ENCODE measurements around the gene NNT.

Gene NNT

DNA sequence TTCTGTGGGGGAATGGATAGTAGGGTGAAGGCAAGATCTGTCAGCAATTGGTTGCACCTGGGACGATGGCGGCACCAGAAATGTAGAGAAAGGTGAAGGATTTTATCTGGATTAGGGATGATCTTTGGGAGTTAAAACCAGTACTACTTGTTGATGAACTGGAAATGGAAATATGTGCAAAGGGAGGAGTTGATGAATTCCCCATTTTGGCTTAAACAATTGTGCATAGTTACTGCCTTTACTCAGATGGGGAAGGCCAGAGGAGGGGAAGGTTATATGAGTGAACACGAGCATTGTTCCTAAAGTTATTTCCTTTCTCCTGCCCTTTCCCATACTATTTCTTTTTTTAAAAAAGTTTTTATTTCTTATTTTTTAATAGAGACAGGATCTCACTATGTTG, 19.1 kb downstream of the NNT start:
- Histone ChIP-seq H4K20me1 (ENCODE audit: insufficient read depth) (no peaks in the 10 kb centered on the region), H3K4me3 (IDR thresholded peaks at IDR 0.05; ENCODE audit: insufficient read depth, low read depth, low read length) (no peak overlapping the region), H3K36me3 (ENCODE audit: insufficient read depth) (no peaks in the 10 kb centered on the region), H3K4me1 (ENCODE audit: low read depth, poor library complexity, severe bottlenecking) (no peaks in the 10 kb centered on the region), H3K27ac (no peak overlapping the region), H3K79me2 (ENCODE audit: insufficient read depth, low read depth) (no peaks in the 10 kb centered on the region), H2AFZ (ENCODE audit: low read depth) (no peak overlapping the region), H3K27me3 (ENCODE audit: insufficient read depth, low read depth) (no peaks in the 10 kb centered on the region), H3K4me2 (no peak overlapping the region), H3K9ac (no peak overlapping the region)
- TF ChIP-seq, protein P1, sequence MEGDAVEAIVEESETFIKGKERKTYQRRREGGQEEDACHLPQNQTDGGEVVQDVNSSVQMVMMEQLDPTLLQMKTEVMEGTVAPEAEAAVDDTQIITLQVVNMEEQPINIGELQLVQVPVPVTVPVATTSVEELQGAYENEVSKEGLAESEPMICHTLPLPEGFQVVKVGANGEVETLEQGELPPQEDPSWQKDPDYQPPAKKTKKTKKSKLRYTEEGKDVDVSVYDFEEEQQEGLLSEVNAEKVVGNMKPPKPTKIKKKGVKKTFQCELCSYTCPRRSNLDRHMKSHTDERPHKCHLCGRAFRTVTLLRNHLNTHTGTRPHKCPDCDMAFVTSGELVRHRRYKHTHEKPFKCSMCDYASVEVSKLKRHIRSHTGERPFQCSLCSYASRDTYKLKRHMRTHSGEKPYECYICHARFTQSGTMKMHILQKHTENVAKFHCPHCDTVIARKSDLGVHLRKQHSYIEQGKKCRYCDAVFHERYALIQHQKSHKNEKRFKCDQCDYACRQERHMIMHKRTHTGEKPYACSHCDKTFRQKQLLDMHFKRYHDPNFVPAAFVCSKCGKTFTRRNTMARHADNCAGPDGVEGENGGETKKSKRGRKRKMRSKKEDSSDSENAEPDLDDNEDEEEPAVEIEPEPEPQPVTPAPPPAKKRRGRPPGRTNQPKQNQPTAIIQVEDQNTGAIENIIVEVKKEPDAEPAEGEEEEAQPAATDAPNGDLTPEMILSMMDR (conservative IDR thresholded peaks at IDR 0.05; ENCODE audit: low read depth, low read length), result no peak

DNA sequence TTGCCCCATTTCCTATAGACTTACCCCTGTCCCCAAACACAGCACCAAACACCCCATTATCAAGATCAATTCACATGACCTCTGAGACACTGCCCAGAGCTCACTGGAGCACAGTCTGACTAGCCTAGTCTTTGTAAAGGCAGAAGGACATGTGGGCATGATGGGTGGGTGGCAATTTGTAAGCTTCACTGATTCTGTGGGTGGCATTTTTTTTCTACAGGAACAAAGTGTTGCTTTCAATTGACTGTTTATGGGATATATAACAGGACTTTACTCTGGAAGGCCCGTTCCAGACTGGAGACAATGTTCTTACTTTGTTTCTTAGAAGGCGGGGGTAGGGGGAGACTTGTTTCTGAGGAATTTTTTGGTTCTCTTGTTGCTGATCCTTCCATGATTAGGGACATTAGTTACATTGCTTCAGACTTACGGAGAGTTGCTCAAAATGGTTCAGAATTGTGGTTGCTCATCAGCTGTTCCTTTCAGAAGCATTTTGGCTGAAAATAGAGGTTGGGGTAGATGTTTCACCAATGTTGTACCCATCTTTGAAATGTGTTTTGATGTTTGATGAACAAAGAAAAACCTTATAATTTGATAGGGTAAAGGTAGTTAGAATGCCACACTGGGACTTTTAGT, 20.2 kb downstream of the NNT start:
- H3K27me3 ChIP-seq (ENCODE audit: insufficient read depth, low read depth), result no peaks in the 10 kb centered on the region
- no peak overlapping the region for H3K4me2 ChIP-seq
- no peak overlapping the region for H2AFZ ChIP-seq (ENCODE audit: low read depth)
- no peaks in the 10 kb centered on the region; the same call in 1 of the 2 replicates for H3K36me3 ChIP-seq (ENCODE audit: insufficient read depth)
- no peak overlapping the region for H3K9ac ChIP-seq
- no peaks in the 10 kb centered on the region for H3K4me1 ChIP-seq (ENCODE audit: low read depth, poor library complexity, severe bottlenecking)
- no peak overlapping the region for H3K27ac ChIP-seq
- H3K79me2 ChIP-seq (ENCODE audit: insufficient read depth, low read depth), result no peaks in the 10 kb centered on the region
- no peaks in the 10 kb centered on the region for H4K20me1 ChIP-seq (ENCODE audit: insufficient read depth)
- TF ChIP-seq, protein P1 (conservative IDR thresholded peaks at IDR 0.05; ENCODE audit: low read depth, low read length), result no peak
- H3K4me3 ChIP-seq (IDR thresholded peaks at IDR 0.05; ENCODE audit: insufficient read depth, low read depth, low read length), result no peak overlapping the region

DNA sequence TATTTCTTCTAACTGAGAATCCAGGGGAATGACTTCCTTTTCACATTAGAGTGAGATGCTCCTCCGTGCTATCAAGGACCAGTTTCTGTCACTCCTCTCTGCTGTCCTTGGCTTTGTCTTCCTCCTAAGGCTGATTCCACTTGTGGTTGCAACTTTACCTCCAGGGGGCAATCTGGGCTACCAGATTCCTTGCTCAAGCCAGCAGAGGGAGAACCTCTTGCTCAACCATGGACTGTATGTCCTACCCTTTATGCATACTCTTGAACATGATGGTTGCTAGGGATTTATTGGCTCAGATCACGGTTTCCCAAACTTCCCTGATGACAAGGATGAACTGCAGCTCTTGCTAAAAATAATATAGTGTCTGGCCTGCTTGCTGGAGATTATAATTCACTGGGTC, 24.0 kb downstream of the NNT start:
- TF ChIP-seq, protein P1 (conservative IDR thresholded peaks at IDR 0.05; ENCODE audit: low read depth, low read length), result peak; percentile 45; the same call in 1 of the 2 replicates
- no peak overlapping the region for H3K4me2 ChIP-seq
- no peak overlapping the region for H3K4me3 ChIP-seq (IDR thresholded peaks at IDR 0.05; ENCODE audit: insufficient read depth, low read depth, low read length)
- peaks cover 15% of the 10 kb centered on the region for H3K4me1 ChIP-seq (ENCODE audit: low read depth, poor library complexity, severe bottlenecking)
- no peaks in the 10 kb centered on the region for H3K79me2 ChIP-seq (ENCODE audit: insufficient read depth, low read depth)
- no peaks in the 10 kb centered on the region for H4K20me1 ChIP-seq (ENCODE audit: insufficient read depth)
- H3K9ac ChIP-seq, result no peak overlapping the region
- no peak overlapping the region for H3K27ac ChIP-seq
- no peak overlapping the region for H2AFZ ChIP-seq (ENCODE audit: low read depth)
- H3K36me3 ChIP-seq (ENCODE audit: insufficient read depth), result no peaks in the 10 kb centered on the region; the same call in 1 of the 2 replicates
- H3K27me3 ChIP-seq (ENCODE audit: insufficient read depth, low read depth), result no peaks in the 10 kb centered on the region

DNA sequence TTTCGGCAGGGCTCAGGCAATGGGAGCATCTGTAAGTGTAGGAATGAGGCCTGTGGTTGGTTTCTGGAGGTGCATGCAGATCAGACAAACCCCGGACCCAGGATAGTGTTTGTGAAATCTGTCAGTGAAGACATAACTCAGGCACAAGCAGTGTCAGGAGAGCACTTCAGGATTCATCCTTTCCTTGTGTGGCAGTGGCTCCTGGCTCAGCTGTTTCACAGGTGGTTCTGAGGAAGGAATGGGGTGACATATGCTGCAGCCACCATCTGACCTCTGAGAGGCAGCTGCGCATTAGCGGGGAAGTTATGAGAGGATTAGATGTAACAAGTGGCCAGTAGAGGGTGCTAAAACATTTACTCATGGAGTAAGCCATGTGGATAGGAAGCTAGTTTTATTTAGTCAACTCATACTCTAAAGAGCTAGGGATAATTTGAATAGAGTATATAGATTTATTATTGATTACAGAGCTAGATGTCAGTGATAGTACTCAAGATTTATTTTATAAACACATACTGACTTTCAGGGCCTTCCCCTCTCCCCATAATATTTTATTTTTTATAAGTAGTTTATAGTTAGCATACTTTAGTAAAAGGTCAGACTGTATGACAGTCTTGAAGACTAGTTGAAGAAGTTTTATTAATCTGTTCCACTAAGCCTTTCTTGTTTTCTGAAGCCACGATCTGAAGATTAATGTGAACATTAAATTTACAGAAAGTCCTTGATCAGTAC, 28.4 kb downstream of the NNT start:
- H3K27ac ChIP-seq, result peak overlapping the region; percentile 20; the same call in 1 of the 2 replicates
- no peak overlapping the region for H2AFZ ChIP-seq (ENCODE audit: low read depth)
- no peak overlapping the region for H3K9ac ChIP-seq
- no peak overlapping the region for H3K4me3 ChIP-seq (IDR thresholded peaks at IDR 0.05; ENCODE audit: insufficient read depth, low read depth, low read length)
- no peak overlapping the region for H3K4me2 ChIP-seq
- TF ChIP-seq, protein P1 (conservative IDR thresholded peaks at IDR 0.05; ENCODE audit: low read depth, low read length), result peak; percentile 76
- H3K27me3 ChIP-seq (ENCODE audit: insufficient read depth, low read depth), result no peaks in the 10 kb centered on the region
- no peaks in the 10 kb centered on the region for H3K79me2 ChIP-seq (ENCODE audit: insufficient read depth, low read depth)
- no peaks in the 10 kb centered on the region for H4K20me1 ChIP-seq (ENCODE audit: insufficient read depth)
- H3K36me3 ChIP-seq (ENCODE audit: insufficient read depth), result no peaks in the 10 kb centered on the region; the same call in 1 of the 2 replicates
- H3K4me1 ChIP-seq (ENCODE audit: low read depth, poor library complexity, severe bottlenecking), result peaks cover 15% of the 10 kb centered on the region
